ENCODE data around the gene SIAH1.
"Not testable (repeated sequence)": the region's sequence is repeated elsewhere in the genome, so short reads cannot be mapped to it uniquely, and the experiment has no call there.

The SIAH1 gene

GRCh38 chr16:48392407-48392806 lies 7.2 kb upstream of the SIAH1 start:
- no peak overlapping the region for H3K27ac ChIP-seq (ENCODE audit: low read length)
- H3K36me3 ChIP-seq (ENCODE audit: control insufficient read depth in 2 of 2, insufficient read depth in 2 of 2, low read length in 2 of 2): no peaks in the 10 kb centered on the region
- no peak overlapping the region for H3K4me3 ChIP-seq (ENCODE audit: low read length in 2 of 2)
- no peaks in the 10 kb centered on the region for H3K4me1 ChIP-seq (ENCODE audit: control insufficient read depth, insufficient read depth, low read length)
- H3K9ac ChIP-seq (ENCODE audit: low read length in 2 of 2): no peak overlapping the region
- no peaks in the 10 kb centered on the region for H3K9me3 ChIP-seq (ENCODE audit: control insufficient read depth in 2 of 2, low read length in 2 of 2)
- no peaks in the 10 kb centered on the region for H3K27me3 ChIP-seq (ENCODE audit: control insufficient read depth in 1 of 2, insufficient read depth in 2 of 2, low read length in 2 of 2)

DNA sequence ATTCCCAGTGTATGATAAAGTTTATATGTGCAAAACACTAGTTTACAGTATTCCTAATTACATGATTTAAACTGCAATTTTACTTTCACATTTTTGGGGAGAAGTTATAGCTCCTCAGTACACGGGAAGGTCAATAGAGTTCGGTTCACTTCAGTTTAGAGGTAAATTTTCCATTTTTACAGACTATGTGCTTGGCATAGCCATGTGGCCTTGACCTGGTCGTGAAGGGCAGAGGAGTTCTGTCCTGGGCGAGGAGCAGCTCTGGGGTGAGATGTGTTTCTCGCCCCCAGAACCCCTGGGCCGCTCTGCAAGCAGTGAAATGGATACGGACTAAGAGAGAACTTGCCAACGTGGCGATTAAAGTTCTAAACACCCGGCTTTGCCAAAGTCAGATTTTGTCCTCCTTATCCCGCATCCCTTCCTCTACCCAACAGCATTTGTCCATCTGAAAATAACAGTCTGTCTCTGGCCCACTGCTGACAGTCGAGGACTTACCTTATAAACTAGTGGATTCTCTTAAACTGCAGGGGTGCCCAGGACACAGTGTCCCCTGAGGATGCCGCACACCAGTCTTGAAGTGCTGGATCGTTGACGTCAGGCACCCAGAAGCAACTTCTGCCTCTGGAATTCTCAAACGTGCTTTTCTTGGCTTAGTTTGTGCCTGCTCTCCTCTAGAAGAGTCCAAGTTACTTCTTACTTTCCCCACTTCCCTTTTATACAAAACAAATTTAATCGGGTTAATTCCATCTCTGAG lies 1.5 kb upstream of the SIAH1 start:
- no peaks in the 10 kb centered on the region for H3K27me3 ChIP-seq (ENCODE audit: control insufficient read depth in 1 of 2, insufficient read depth in 2 of 2, low read length in 2 of 2)
- no peaks in the 10 kb centered on the region for H3K9me3 ChIP-seq (ENCODE audit: control insufficient read depth in 2 of 2, low read length in 2 of 2)
- no peak overlapping the region for H3K4me3 ChIP-seq (ENCODE audit: low read length in 2 of 2)
- H3K9ac ChIP-seq (ENCODE audit: low read length in 2 of 2): no peak overlapping the region
- H3K36me3 ChIP-seq (ENCODE audit: control insufficient read depth in 2 of 2, insufficient read depth in 2 of 2, low read length in 2 of 2): no peaks in the 10 kb centered on the region
- H3K27ac ChIP-seq (ENCODE audit: low read length): no peak overlapping the region
- peaks cover 13% of the 10 kb centered on the region for H3K4me1 ChIP-seq (ENCODE audit: control insufficient read depth, insufficient read depth, low read length)

GRCh38 chr16:48384520-48385252 lies 527 bp downstream of the SIAH1 start:
- Histone ChIP-seq H3K27ac (ENCODE audit: low read length) (peak overlapping the region; percentile 76), H3K4me1 (ENCODE audit: control insufficient read depth, insufficient read depth, low read length) (peaks cover 19% of the 10 kb centered on the region), H3K9me3 (ENCODE audit: control insufficient read depth in 2 of 2, low read length in 2 of 2) (no peaks in the 10 kb centered on the region), H3K9ac (ENCODE audit: low read length in 2 of 2) (peak overlapping the region; percentile 84 to 86), H3K36me3 (ENCODE audit: control insufficient read depth in 2 of 2, insufficient read depth in 2 of 2, low read length in 2 of 2) (no peaks in the 10 kb centered on the region), H3K27me3 (ENCODE audit: control insufficient read depth in 1 of 2, insufficient read depth in 2 of 2, low read length in 2 of 2) (no peaks in the 10 kb centered on the region), H3K4me3 (ENCODE audit: low read length in 2 of 2) (peak overlapping the region; percentile 68 to 86)

DNA sequence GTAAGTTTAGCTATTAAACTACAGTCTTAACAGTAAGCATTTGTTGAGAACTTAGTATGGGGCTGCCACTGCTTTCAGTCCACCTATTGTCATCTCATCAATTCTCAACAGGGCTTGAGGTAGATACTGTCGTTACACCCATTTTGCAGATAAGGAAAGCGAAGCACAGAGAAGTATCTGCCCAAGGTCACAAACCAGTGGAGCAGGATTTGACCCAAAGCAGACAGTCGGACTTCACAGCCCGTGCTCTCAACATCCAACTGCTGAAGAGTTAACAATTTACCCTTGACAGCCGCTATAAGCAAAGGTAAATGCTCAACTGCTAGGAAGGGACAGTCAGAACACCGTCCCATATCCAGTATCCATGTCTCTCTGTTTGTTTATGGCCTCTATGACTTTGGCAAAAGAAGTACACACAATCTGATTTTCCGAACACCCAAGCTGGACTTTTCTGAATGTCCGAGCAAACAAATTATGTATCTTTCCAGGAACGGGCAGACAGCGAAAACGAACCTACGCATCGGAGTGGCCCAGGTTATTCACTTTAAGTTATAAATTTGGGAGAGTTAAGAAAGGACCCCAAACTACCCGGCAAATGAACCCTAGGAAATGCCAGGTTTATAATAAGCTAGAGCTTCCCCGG lies 1.2 kb downstream of the SIAH1 start:
- Histone ChIP-seq H3K36me3 (ENCODE audit: control insufficient read depth in 2 of 2, insufficient read depth in 2 of 2, low read length in 2 of 2) (no peaks in the 10 kb centered on the region), H3K27ac (ENCODE audit: low read length) (peak overlapping the region; percentile 76), H3K4me3 (ENCODE audit: low read length in 2 of 2) (peak overlapping the region; percentile 68 to 86), H3K4me1 (ENCODE audit: control insufficient read depth, insufficient read depth, low read length) (peaks cover 19% of the 10 kb centered on the region), H3K27me3 (ENCODE audit: control insufficient read depth in 1 of 2, insufficient read depth in 2 of 2, low read length in 2 of 2) (no peaks in the 10 kb centered on the region), H3K9ac (ENCODE audit: low read length in 2 of 2) (peak overlapping the region; percentile 84 to 86), H3K9me3 (ENCODE audit: control insufficient read depth in 2 of 2, low read length in 2 of 2) (no peaks in the 10 kb centered on the region)

GRCh38 chr16:48383009-48383876 lies 2.0 kb downstream of the SIAH1 start:
- Histone ChIP-seq H3K9ac (ENCODE audit: low read length in 2 of 2) (peak overlapping the region; percentile 84 to 86), H3K9me3 (ENCODE audit: control insufficient read depth in 2 of 2, low read length in 2 of 2) (no peaks in the 10 kb centered on the region), H3K36me3 (ENCODE audit: control insufficient read depth in 2 of 2, insufficient read depth in 2 of 2, low read length in 2 of 2) (no peaks in the 10 kb centered on the region), H3K4me3 (ENCODE audit: low read length in 2 of 2) (peak overlapping the region; percentile 68 to 86), H3K27me3 (ENCODE audit: control insufficient read depth in 1 of 2, insufficient read depth in 2 of 2, low read length in 2 of 2) (no peaks in the 10 kb centered on the region), H3K4me1 (ENCODE audit: control insufficient read depth, insufficient read depth, low read length) (peaks cover 24% of the 10 kb centered on the region), H3K27ac (ENCODE audit: low read length) (peak overlapping the region; percentile 76)

GRCh38 chr16:48382131-48382530 lies 3.1 kb downstream of the SIAH1 start:
- no peak overlapping the region for H3K9ac ChIP-seq (ENCODE audit: low read length in 2 of 2)
- no peaks in the 10 kb centered on the region for H3K27me3 ChIP-seq (ENCODE audit: control insufficient read depth in 1 of 2, insufficient read depth in 2 of 2, low read length in 2 of 2)
- no peaks in the 10 kb centered on the region for H3K36me3 ChIP-seq (ENCODE audit: control insufficient read depth in 2 of 2, insufficient read depth in 2 of 2, low read length in 2 of 2)
- no peak overlapping the region for H3K4me3 ChIP-seq (ENCODE audit: low read length in 2 of 2)
- no peak overlapping the region for H3K27ac ChIP-seq (ENCODE audit: low read length)
- no peaks in the 10 kb centered on the region for H3K9me3 ChIP-seq (ENCODE audit: control insufficient read depth in 2 of 2, low read length in 2 of 2)
- H3K4me1 ChIP-seq (ENCODE audit: control insufficient read depth, insufficient read depth, low read length): peaks cover 24% of the 10 kb centered on the region

GRCh38 chr16:48381201-48381600 lies 4.0 kb downstream of the SIAH1 start:
- H3K27me3 ChIP-seq (ENCODE audit: control insufficient read depth in 1 of 2, insufficient read depth in 2 of 2, low read length in 2 of 2): no peaks in the 10 kb centered on the region
- H3K4me1 ChIP-seq (ENCODE audit: control insufficient read depth, insufficient read depth, low read length): peaks cover 24% of the 10 kb centered on the region
- no peak overlapping the region for H3K4me3 ChIP-seq (ENCODE audit: low read length in 2 of 2)
- no peaks in the 10 kb centered on the region for H3K36me3 ChIP-seq (ENCODE audit: control insufficient read depth in 2 of 2, insufficient read depth in 2 of 2, low read length in 2 of 2)
- no peaks in the 10 kb centered on the region for H3K9me3 ChIP-seq (ENCODE audit: control insufficient read depth in 2 of 2, low read length in 2 of 2)
- H3K9ac ChIP-seq (ENCODE audit: low read length in 2 of 2): no peak overlapping the region
- H3K27ac ChIP-seq (ENCODE audit: low read length): no peak overlapping the region

- peak overlapping the region; percentile 15 to 17 for H3K4me3 ChIP-seq (ENCODE audit: low read length in 2 of 2)
- H3K9me3 ChIP-seq (ENCODE audit: control insufficient read depth in 2 of 2, low read length in 2 of 2): no peaks in the 10 kb centered on the region
- no peaks in the 10 kb centered on the region for H3K36me3 ChIP-seq (ENCODE audit: control insufficient read depth in 2 of 2, insufficient read depth in 2 of 2, low read length in 2 of 2)
- no peak overlapping the region for H3K27ac ChIP-seq (ENCODE audit: low read length)
- H3K27me3 ChIP-seq (ENCODE audit: control insufficient read depth in 1 of 2, insufficient read depth in 2 of 2, low read length in 2 of 2): no peaks in the 10 kb centered on the region
- peaks cover 19% of the 10 kb centered on the region for H3K4me1 ChIP-seq (ENCODE audit: control insufficient read depth, insufficient read depth, low read length)
- H3K9ac ChIP-seq (ENCODE audit: low read length in 2 of 2): no peak overlapping the region
These were observed 6.4 kb downstream of the SIAH1 start for GRCh38 chr16:48378836-48379235.

DNA sequence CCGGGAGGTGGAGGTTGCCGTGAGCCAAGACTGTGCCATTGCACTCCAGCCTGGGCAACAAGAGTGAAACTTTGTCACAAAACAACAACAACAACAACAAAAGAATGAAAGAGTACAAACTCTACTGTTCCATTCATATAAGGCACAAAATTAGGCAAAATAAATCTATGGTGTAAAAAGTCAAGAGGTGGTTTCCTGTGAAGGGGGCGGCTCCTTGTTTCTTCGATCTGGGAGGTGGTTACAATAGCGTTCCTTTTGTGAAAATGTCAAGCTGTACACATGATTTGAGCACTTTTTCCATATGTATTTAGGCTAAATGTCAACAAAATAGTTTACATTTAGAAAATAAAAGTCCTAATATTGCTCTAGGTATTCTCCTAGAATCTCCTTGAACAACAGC lies 6.9 kb downstream of the SIAH1 start:
- no peaks in the 10 kb centered on the region for H3K9me3 ChIP-seq (ENCODE audit: control insufficient read depth in 2 of 2, low read length in 2 of 2)
- H3K27ac ChIP-seq (ENCODE audit: low read length): no peak overlapping the region
- H3K4me1 ChIP-seq (ENCODE audit: control insufficient read depth, insufficient read depth, low read length): peaks cover 14% of the 10 kb centered on the region
- no peaks in the 10 kb centered on the region for H3K36me3 ChIP-seq (ENCODE audit: control insufficient read depth in 2 of 2, insufficient read depth in 2 of 2, low read length in 2 of 2)
- no peaks in the 10 kb centered on the region for H3K27me3 ChIP-seq (ENCODE audit: control insufficient read depth in 1 of 2, insufficient read depth in 2 of 2, low read length in 2 of 2)
- peak overlapping the region in 1 of 2 donors; percentile 15 for H3K4me3 ChIP-seq (ENCODE audit: low read length in 2 of 2)
- H3K9ac ChIP-seq (ENCODE audit: low read length in 2 of 2): no peak overlapping the region

GRCh38 chr16:48377301-48377700 lies 7.9 kb downstream of the SIAH1 start:
- H3K4me1 ChIP-seq (ENCODE audit: control insufficient read depth, insufficient read depth, low read length): peaks cover 14% of the 10 kb centered on the region
- H3K27ac ChIP-seq (ENCODE audit: low read length); H3K36me3 ChIP-seq (ENCODE audit: control insufficient read depth in 2 of 2, insufficient read depth in 2 of 2, low read length in 2 of 2); H3K9me3 ChIP-seq (ENCODE audit: control insufficient read depth in 2 of 2, low read length in 2 of 2); H3K27me3 ChIP-seq (ENCODE audit: control insufficient read depth in 1 of 2, insufficient read depth in 2 of 2, low read length in 2 of 2); H3K9ac ChIP-seq (ENCODE audit: low read length in 2 of 2); H3K4me3 ChIP-seq (ENCODE audit: low read length in 2 of 2): not testable (repeated sequence)

Measured in stomach smooth muscle (tissue), 2 donors.